HG02943 (cell line): ENCODE data around the gene NPR1.

ENCODE experiments used
- ATAC-seq: cut with Tn5 transposase; IDR thresholded peaks from one replicate; pipeline ENCODE4 v1.9.1; 2021; ENCODE audit warnings: mild to moderate bottlenecking, low read depth, moderate library complexity; ENCODE audit not compliant: unreplicated experiment

Gene NPR1

GRCh38 chr1:153677718-153678518 is 570 bp upstream of the NPR1 start:
- no peak for ATAC-seq

DNA sequence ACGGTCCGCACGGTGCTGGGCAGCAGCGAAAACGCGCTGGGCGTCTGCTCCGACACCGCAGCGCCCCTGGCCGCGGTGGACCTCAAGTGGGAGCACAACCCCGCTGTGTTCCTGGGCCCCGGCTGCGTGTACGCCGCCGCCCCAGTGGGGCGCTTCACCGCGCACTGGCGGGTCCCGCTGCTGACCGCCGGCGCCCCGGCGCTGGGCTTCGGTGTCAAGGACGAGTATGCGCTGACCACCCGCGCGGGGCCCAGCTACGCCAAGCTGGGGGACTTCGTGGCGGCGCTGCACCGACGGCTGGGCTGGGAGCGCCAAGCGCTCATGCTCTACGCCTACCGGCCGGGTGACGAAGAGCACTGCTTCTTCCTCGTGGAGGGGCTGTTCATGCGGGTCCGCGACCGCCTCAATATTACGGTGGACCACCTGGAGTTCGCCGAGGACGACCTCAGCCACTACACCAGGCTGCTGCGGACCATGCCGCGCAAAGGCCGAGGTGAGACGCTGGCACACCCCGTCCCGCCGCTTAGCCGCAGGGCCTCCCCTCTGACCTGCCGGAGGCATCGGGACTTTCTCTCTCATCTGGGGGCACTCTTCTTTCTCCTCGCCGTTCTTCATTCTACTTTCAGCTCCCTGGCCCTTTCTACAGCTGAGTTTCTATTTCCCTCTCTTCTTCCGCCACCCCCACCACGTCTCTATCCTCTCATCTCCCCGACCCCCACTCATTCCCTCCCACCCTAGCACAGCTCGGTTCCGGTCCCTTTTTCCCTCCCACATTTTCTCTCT is 1.0 kb downstream of the NPR1 start:
- ATAC-seq: no peak

- ATAC-seq: no peak
Measured at GRCh38 chr1:153680120-153680403, 1.6 kb downstream of the NPR1 start.

GRCh38 chr1:153682730-153683129 is 4.2 kb downstream of the NPR1 start:
- no peak for ATAC-seq

GRCh38 chr1:153683854-153684253 is 5.4 kb downstream of the NPR1 start:
- ATAC-seq: no peak

DNA sequence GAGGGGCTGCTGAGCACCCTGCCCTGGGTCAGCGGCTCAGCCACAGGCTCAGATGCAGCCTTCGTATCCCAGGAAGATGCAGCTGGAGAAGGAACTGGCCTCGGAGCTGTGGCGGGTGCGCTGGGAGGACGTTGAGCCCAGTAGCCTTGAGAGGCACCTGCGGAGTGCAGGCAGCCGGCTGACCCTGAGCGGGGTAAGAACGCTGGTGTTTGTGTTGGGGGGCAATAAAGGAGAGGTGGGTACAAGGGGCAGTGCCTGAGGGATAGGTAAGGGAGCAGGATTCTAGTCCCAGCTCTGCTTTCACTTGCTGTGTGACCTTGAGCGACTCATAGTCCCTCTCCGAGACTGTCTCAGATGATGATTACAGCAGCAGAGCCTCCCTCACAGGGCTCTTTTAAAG is 6.4 kb downstream of the NPR1 start:
- ATAC-seq: no peak

GRCh38 chr1:153685544-153686340 is 7.3 kb downstream of the NPR1 start:
- no peak for ATAC-seq

GRCh38 chr1:153687346-153688125 is 9.0 kb downstream of the NPR1 start:
- ATAC-seq: no peak

DNA sequence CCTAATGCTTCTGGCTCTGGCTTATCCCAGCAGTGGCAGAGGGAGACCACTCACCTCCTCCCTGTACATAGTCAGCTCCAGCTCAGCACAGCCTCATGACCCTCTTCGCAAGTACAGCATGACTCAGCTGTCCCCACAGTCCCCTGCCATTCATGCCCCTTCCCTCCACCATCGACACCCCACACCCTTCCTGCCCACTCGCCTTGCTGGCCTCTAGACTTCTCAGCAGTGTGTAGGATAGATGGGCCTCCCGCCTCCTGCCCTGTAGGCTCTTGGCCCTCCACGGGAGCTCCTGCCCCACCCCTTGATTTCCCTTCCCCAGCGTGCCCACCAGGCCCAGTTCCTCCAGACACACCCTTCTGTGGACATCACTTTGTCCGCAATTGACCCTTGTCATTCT is 9.8 kb downstream of the NPR1 start:
- ATAC-seq: no peak

- ATAC-seq: no peak
Measured at GRCh38 chr1:153688736-153689328, 10.3 kb downstream of the NPR1 start.

- ATAC-seq: no peak
Measured at GRCh38 chr1:153693466-153693865, 15.0 kb downstream of the NPR1 start.

DNA sequence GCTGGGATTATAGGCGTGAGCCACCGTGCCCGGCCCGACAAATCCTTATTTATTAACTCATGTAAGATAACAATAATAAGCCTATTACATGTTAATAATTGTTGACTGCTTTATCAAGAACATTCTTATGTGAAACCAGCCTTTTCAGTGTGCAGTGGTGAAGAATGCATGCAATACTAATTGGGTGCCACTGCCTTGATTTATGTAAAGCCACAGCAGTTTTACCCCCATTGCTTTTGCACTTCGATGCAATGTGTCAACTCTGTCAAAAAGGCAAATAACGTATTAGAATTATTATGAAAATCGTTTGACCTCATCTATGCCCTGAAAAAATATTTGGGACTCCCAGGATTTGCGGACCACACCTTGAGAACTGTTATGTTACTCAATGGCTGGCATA is 18.3 kb downstream of the NPR1 start:
- ATAC-seq: no peak

GRCh38 chr1:153697191-153698019 is 18.9 kb downstream of the NPR1 start:
- ATAC-seq: no peak

DNA sequence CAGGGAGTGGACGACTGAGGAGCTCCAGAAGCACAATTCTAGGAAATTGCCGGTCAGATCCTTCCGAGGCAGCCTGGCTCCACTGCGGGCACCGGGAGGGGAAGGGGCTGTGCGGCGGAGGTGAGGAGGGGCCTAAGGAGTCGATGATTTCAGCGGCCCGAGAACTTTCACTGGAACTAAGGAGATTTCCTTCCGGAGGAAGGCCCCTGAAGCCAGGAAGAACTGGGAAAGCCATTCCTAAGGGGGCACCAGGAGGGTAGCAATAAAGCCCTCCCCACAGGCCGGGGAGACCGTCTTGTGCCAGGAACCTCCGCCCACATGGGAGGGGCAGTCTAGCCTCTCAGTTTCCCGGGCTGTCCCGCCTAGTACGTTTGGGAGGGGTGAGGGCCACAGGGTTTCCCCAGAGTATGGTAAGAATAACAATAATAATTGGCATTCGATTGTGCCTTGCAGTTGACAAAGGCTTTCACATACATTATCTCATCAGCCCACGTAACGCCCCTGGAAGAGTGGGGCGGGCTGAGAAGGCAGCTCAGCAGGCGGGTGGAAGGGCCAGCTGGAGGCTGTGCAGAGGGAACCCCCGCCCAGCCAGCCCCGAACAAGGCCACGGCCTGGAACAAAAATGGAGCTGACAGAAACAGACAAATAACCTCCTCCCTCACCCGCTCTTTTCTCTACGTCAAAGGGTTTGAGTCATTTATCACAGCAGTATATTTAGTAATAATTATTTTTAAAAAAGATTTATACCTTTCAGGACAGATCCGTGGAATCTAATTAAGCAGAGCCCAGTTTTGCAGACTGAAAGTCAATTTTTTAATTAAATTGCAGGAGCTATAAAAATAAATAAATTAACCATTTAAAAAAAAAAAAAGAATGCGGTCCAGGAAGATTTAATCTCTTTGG is 19.8 kb downstream of the NPR1 start:
- ATAC-seq: no peak

DNA sequence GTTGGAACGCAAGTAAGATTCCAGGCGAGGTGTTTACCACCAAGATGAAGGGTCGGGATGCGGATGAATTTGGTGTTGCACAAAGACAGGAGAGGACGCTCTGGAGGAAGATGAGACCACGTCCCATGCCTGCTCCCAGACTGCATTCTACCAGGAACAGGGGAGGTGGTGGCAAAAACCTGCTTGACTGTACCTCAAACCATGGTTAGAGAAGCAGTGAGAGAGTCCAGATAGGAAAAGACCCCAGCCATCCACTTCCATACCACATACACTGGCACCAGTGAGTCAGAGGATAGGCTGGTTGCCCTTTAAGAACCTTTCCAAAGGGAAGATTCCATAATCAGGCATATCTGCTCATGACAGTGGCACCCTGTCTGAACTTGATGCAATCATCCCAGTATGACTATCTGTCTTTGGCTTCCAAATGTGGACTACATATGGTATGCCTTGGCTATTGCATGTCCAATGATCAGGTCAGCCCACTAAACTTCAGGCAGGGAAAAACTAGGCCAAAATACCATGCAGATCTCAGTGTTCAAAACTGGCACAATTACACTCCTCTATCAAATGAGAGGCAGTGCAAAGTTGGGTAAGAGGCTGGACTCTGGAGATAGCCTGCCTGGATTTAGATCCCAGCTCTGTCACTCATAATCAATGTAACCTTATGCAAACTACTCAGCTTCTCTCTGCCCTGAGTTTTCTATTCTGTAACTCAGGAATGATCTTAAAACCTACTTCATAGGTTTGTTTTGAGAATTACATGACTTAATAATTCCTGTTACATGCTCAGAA is 20.6 kb downstream of the NPR1 start:
- ATAC-seq: no peak

- no peak for ATAC-seq
Measured at GRCh38 chr1:153699768-153700167, 21.3 kb downstream of the NPR1 start.

DNA sequence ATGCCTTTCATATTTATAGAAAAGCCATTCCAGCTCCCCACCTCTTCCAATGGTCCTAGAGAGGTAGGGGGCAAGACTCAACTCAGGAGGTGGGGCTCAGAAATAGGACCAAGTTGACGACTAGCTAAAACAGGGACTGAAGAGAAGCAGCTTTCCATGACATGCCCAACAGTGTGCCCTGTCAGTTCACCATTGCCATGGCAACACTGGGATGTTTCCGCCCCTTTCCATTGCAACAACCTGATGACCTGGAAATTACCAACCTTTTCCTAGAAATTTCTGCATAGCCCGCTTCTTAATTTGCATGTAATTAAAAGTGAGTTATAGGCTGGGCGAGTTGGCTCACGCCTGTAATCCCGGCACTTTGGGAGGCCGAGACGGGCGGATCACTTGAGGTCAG is 27.0 kb downstream of the NPR1 start:
- ATAC-seq: no peak

GRCh38 chr1:153711026-153711425 is 32.5 kb downstream of the NPR1 start:
- ATAC-seq: no peak
